ENCODE results near the gene GDF15.
"Not testable (repeated sequence)": the region's sequence is repeated elsewhere in the genome, so short reads cannot be mapped to it uniquely, and the experiment has no call there.

Gene GDF15

GRCh38 chr19:18392417-18392816 lies 6.5 kb downstream of the GDF15 start:
- no peak for DNase-seq (ENCODE audit: low spot score)

- DNase-seq (ENCODE audit: low spot score) = no peak
These were observed 7.0 kb downstream of the GDF15 start for GRCh38 chr19:18392926-18393325.

GRCh38 chr19:18393836-18394235 lies 7.9 kb downstream of the GDF15 start:
- DNase-seq (ENCODE audit: low spot score) = peak; percentile 55

DNA sequence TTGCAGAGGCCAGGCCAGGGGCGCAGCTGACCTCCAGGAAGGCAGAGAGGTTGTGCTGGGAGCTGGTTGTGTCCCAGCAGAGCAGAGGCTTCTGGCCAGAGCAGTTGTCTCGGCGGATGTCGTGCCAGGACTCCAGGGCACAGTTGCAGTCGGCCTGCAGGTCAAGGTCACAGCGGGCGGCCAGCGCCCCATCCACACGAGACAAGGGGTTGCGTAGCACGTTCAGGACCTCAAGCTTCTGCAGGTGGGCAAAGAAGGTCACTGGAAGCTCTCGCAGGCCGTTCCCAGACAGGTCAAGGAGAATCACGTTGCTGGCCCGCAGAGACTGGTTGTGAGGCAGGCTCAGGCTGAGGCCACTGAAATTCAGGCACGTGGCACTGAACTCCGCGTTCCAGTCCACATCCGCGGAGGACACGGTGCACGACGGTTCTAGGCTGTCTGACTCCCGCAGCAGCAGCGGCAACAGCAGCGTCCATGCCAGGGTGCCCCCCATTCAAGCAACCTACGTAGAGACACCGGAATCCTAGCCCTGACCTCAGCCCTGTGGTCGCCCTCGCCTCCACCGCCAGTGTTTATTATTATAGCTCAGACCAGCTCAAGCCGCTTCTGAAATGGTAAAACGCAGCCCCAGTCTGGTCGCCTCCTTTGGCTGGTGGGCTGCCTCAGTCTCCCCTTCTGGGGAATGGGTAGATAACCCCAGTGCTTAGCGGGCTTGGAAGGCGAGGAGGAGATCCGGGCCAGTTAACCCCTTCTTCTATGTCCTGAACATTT lies 10.7 kb downstream of the GDF15 start:
- no peak for DNase-seq (ENCODE audit: low spot score)

- DNase-seq (ENCODE audit: low spot score) = peak; percentile 71
These were observed 11.6 kb downstream of the GDF15 start, which contains the start of gene LRRC25 for GRCh38 chr19:18397242-18398202. TSS of gene LRRC25 (minus strand) at chr19:18397622. CDS start at chr19:18396963, 659 bp downstream.

GRCh38 chr19:18399008-18399407 lies 13.1 kb downstream of the GDF15 start:
- no peak for DNase-seq (ENCODE audit: low spot score)

DNA sequence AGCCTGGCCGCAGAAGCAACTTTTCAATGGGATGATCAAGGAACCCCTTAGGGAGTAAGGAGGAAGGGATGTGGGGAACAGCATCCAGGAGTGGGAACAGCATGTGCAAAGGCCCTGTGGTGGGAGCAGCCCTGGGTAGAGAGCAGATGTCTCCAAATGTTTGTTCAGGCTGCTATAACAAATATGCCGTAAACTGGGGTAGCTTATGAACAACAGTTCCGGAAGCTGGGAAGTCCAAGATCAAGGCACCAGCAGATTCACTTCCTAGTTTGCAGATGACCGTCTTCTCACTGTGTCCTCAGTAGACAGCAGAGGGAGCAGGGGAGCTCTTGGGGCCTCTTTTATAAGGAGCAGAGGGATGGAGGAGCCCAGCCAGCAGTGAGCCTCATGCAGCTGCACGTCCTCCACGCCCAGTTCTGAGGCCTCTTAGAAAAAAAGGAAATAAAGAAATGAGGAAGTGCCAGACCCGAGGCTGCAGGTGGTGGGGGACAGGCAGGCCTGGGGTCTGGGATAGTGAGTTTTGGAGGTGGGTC lies 15.7 kb downstream of the GDF15 start:
- DNase-seq (ENCODE audit: low spot score) = peak; percentile 67

DNA sequence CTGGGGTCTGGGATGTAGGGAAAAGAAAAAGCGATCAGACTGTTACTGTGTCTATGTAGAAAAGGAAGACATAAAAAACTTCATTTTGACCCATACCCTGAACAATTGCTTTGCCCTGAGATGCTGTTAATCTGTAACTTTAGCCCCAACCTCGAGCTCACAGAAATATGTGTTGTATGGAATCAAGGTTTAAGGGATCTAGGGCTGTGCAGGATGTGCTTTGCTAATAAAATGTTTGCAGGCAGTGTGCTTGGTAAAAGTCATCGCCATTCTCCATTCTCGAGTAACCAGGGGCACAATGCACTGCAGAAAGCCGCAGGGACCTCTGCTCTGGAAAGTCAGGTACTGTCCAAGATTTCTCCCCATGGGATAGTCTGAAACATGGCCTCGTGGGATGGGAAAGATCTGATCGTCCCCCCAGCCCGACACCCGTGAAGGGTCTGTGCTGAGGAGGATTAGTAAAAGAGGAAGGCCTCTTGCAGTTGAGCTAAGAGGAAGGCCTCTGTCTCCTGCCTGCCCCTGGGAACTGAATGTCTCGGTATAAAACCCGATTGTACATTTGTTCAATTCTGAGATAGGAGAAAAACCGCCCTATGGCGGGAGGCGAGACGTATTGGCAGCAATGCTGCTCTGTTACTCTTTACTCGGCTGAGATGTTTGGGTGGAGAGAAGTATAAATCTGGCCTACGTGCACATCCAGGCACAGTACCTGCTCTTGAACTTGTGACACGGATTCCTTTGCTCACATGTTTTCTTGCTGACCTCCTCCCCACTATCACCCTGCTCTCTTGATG lies 16.7 kb downstream of the GDF15 start:
- not testable (repeated sequence) for DNase-seq (ENCODE audit: low spot score)

- DNase-seq (ENCODE audit: low spot score) = not testable (repeated sequence)
These were observed 19.8 kb downstream of the GDF15 start for GRCh38 chr19:18405754-18406153.

DNA sequence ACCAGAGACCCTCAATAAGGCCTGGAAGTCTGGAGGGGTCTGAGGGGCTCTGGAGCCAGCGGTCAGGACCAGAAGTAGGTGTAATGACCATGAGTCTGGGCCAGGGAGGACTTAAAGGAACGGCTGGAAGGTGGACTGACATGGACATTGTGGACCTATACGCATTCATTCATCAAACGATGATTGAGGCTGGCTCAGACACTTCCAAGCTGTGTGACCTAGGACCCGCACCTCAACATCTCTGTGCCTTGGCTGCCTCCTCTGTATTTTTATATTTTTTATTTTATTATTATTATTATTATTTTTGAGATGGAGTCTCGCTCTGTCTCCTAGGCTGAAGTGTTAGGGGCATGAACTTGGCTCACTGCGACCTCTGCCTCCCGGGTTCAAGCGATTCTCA lies 20.8 kb downstream of the GDF15 start:
- no peak for DNase-seq (ENCODE audit: low spot score)

GRCh38 chr19:18408053-18408476 lies 22.1 kb downstream of the GDF15 start:
- no peak for DNase-seq (ENCODE audit: low spot score)

DNA sequence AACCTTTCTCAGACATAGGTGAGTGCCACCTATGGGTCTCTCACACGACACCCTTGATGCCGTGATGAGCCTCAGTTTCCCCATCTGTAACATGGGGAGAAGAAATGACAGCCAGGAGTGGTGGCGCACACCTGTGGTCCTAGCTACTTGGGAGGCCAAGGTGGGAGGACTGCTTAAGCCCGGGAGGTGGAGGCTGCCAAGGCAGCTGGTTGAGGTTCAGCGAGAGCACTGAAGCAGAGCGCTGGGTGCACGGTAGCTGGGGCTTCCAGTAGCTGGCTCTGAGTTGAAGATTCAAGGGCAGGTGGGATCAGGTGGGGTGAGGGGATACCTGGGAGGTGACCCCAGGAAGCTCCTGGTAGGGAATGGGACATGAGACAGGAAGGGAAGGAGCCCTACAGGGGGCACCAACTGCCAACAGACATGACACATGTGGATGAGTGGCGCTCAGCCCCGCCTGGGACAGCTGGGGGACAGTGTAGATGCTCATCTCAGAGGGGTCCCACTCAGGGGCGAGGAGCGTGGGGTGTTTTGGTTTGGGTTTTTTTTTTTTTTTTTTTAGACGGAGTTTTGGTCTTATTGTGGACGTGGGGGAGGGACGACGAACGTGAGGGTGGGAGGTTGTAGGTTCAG lies 26.8 kb downstream of the GDF15 start:
- no peak for DNase-seq (ENCODE audit: low spot score)

DNA sequence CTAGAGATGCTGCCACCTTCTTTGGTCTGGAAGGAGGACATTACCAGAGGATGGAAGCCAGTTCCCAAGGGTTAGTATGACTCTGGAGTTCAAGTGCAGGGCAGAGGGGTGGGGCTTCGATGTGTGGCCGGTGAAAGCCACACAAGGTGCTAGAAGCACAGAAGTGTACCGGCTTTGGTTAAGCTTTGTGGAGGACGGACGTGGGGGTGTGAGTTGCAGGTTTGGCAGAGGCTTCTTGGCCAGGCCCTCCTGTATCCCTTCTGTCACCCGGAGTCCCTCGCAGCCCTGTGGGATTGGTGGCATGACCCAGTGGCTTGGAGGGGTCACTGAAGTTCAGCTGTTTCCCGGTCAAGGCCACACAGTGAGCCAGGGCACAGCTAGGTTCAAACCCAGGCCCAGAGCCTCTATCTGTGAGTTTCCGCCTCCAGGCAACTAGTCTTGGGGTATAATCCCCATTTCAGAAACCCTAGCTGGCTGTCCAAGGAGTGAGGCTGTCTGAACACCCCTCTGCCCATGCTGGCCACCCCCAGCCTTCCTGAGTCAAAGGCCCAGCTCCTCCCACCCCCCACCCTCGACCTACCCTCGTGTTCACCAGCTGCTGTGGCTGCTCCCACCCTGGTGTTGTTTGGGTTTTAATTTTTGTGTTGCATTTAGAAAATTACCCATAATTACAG lies 28.7 kb downstream of the GDF15 start:
- DNase-seq (ENCODE audit: low spot score) = peak; percentile 18

- DNase-seq (ENCODE audit: low spot score) = peak; percentile 74
These were observed 29.4 kb downstream of the GDF15 start for GRCh38 chr19:18415178-18415867.

DNA sequence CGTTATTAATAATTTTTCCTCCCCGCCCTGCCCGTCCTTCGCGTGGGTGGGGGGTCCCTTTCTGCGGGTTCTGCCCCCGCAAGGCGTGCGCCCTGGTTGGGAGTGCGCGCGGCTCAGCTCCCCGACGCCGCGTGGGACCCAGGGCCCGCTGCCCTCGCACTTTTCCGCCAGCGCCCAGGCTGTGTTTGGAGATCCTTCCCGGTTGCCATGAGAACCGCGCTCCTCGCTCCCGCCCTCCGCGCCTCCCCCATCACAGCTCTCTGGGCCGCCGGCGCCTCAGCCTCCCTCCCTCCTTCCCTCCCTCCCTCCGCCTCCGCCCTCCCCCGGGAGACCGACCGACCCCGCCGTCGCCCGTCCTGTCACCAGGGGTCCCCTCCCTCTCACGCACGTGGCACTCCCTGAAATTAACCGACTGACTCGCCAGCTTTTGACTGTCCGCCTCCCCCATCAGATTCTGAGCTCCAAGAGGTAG lies 30.9 kb downstream of the GDF15 start:
- DNase-seq (ENCODE audit: low spot score) = peak; percentile 93

GRCh38 chr19:18417250-18418028 lies 31.5 kb downstream of the GDF15 start:
- DNase-seq (ENCODE audit: low spot score) = peak; percentile 66

- DNase-seq (ENCODE audit: low spot score) = peak; percentile 49
These were observed 32.1 kb downstream of the GDF15 start for GRCh38 chr19:18418029-18418482.

- no peak for DNase-seq (ENCODE audit: low spot score)
These were observed 32.7 kb downstream of the GDF15 start for GRCh38 chr19:18418483-18419194.
